Bronchial epithelial cell (primary cell): ENCODE data around the gene PDF. TPM values are rescaled to one million over a fixed set of nuclear protein-coding genes. Genes with fewer than 3 reads are reported as not detected.

Experiments used
- DNase-seq: peaks from one replicate; pipeline ENCODE4 v3.0.0-alpha.2; 2010; ENCODE audit warnings: low read depth
- FAIRE-seq: peaks from 2 replicates; lab custom pipeline; 2011; peaks lifted over from hg19 to GRCh38; lab: Jason Lieb, UNC
- H3K27me3 ChIP-seq: 2 replicates; pipeline ENCODE4 v1.5.1; 2011; ENCODE audit warnings: low read length; ENCODE audit not compliant: control insufficient read depth, insufficient read depth
- H3K36me3 ChIP-seq: 2 replicates; pipeline ENCODE4 v1.5.1; 2011; ENCODE audit warnings: low read length; ENCODE audit not compliant: control insufficient read depth, insufficient read depth
- H3K4me3 ChIP-seq: 2 replicates; pipeline ENCODE4 v1.5.1; 2011; ENCODE audit warnings: mild to moderate bottlenecking, low read depth, low read length, control low read depth
- total RNA-seq: library from RNA; depleted of rRNA; stranded (reverse); fragments of >200 nt; gene quantifications from 2 replicates; pipeline ENCODE4 v1.2.1, GENCODE V29; 2014
- TF ChIP-seq, protein P1 (sequence below): IDR thresholded peaks from 2 replicates; pipeline ENCODE4 v1.5.1; 2011; ENCODE audit warnings: mild to moderate bottlenecking, moderate library complexity, low read length, control low read depth, inconsistent platforms; ENCODE audit not compliant: insufficient read depth, severe bottlenecking

Gene PDF
- total RNA-seq, 1 donor from 2014 or later = 31.3 TPM

- no peak for FAIRE-seq
- TF ChIP-seq, protein P1, sequence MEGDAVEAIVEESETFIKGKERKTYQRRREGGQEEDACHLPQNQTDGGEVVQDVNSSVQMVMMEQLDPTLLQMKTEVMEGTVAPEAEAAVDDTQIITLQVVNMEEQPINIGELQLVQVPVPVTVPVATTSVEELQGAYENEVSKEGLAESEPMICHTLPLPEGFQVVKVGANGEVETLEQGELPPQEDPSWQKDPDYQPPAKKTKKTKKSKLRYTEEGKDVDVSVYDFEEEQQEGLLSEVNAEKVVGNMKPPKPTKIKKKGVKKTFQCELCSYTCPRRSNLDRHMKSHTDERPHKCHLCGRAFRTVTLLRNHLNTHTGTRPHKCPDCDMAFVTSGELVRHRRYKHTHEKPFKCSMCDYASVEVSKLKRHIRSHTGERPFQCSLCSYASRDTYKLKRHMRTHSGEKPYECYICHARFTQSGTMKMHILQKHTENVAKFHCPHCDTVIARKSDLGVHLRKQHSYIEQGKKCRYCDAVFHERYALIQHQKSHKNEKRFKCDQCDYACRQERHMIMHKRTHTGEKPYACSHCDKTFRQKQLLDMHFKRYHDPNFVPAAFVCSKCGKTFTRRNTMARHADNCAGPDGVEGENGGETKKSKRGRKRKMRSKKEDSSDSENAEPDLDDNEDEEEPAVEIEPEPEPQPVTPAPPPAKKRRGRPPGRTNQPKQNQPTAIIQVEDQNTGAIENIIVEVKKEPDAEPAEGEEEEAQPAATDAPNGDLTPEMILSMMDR = no peak
- no peak for DNase-seq
- Histone ChIP-seq H3K36me3 (peaks cover 58% of the 10 kb centered on the region), H3K4me3 (no peak overlapping the region), H3K27me3 (no peaks in the 10 kb centered on the region)
Observed at GRCh38 chr16:69321080-69321479, 9.3 kb downstream of the PDF start.

DNA sequence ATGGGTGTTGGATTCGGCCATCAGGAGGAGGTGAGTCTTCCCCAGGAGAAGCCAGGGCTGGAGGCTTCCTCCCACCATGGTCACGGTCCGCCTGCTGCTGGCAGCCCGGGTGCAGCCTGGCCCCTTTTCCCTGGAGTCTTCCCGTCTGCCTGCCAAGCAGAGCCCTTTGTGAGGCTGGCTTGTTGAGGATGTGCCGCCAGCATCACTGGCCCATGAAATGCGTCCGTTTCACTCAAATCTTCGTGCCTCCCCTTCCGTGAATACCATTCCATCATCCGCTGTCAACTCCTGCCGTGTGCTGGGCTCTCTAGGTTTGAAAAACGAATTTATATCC lies 9.7 kb downstream of the PDF start:
- Histone ChIP-seq H3K36me3 (peaks cover 59% of the 10 kb centered on the region), H3K4me3 (no peak overlapping the region), H3K27me3 (no peaks in the 10 kb centered on the region)
- no peak for FAIRE-seq
- no peak for DNase-seq
- TF ChIP-seq, protein P1 = no peak

- peak; percentile 58 for FAIRE-seq
- DNase-seq = no peak
- Histone ChIP-seq H3K27me3 (no peaks in the 10 kb centered on the region), H3K36me3 (peaks cover 62% of the 10 kb centered on the region), H3K4me3 (no peak overlapping the region)
- TF ChIP-seq, protein P1 = no peak
Observed at GRCh38 chr16:69319826-69320739, 10.3 kb downstream of the PDF start.

- H3K36me3 ChIP-seq = peaks cover 60% of the 10 kb centered on the region
- H3K27me3 ChIP-seq = no peaks in the 10 kb centered on the region
- H3K4me3 ChIP-seq = no peak overlapping the region
- TF ChIP-seq, protein P1 = no peak
- FAIRE-seq (no peak), DNase-seq (no peak)
Observed at GRCh38 chr16:69319381-69319780, 11.0 kb downstream of the PDF start.

DNA sequence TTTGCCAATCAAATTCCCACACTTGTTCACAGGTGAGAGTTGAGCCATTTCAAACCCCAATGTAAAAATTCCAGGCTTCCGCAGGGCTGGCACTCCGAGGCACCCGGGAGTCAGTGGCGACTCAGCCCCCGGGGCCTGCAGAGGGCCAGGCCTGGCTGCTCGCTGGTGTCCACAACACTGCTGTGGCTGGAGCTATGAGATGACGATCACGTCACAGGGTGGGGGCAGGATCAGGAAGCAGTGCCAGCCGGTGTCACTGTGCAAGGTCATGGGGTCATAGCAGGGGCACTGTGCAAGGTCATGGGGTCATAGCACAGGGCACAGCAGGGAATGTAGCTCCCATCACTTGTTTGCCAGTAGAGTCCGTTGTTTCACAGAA lies 11.5 kb downstream of the PDF start:
- H3K27me3 ChIP-seq = no peaks in the 10 kb centered on the region
- DNase-seq = no peak
- TF ChIP-seq, protein P1 = no peak
- no peak overlapping the region for H3K4me3 ChIP-seq
- no peak for FAIRE-seq
- peaks cover 58% of the 10 kb centered on the region for H3K36me3 ChIP-seq
